ENCODE measurements around the gene COL5A2. TPM values are rescaled to one million over a fixed set of nuclear protein-coding genes. Genes with fewer than 3 reads are reported as not detected.

The COL5A2 gene
- polyA plus RNA-seq, 4 donors: 145 to 164 (median 157) TPM

- DNase-seq (ENCODE audit: low read depth in 4 of 4, low spot score in 3 of 4): no peak
Observed at GRCh38 chr2:189013031-189013430, 166.5 kb downstream of the COL5A2 start.

GRCh38 chr2:189012351-189012750 is 167.2 kb downstream of the COL5A2 start:
- DNase-seq (ENCODE audit: low read depth in 4 of 4, low spot score in 3 of 4): no peak

- DNase-seq (ENCODE audit: low read depth in 4 of 4, low spot score in 3 of 4): no peak
Observed at GRCh38 chr2:189010536-189010935, 169.0 kb downstream of the COL5A2 start.

GRCh38 chr2:189008555-189009262 is 170.9 kb downstream of the COL5A2 start:
- DNase-seq (ENCODE audit: low read depth in 4 of 4, low spot score in 3 of 4): no peak

- DNase-seq (ENCODE audit: low read depth in 4 of 4, low spot score in 3 of 4): no peak
Observed at GRCh38 chr2:189002079-189002478, 177.5 kb downstream of the COL5A2 start.

- DNase-seq (ENCODE audit: low read depth in 4 of 4, low spot score in 3 of 4): no peak
Observed at GRCh38 chr2:189000221-189000620, 179.3 kb downstream of the COL5A2 start.

- DNase-seq (ENCODE audit: low read depth in 4 of 4, low spot score in 3 of 4): no peak
Observed at GRCh38 chr2:188997263-188997662, 182.3 kb downstream of the COL5A2 start.

- DNase-seq (ENCODE audit: low read depth in 4 of 4, low spot score in 3 of 4): no peak
Observed at GRCh38 chr2:188993247-188993646, 186.3 kb downstream of the COL5A2 start.

- DNase-seq (ENCODE audit: low read depth in 4 of 4, low spot score in 3 of 4): no peak
Observed at GRCh38 chr2:188986839-188987238, 192.7 kb downstream of the COL5A2 start.

GRCh38 chr2:188984680-188985079 is 194.9 kb downstream of the COL5A2 start:
- DNase-seq (ENCODE audit: low read depth in 4 of 4, low spot score in 3 of 4): no peak

- DNase-seq (ENCODE audit: low read depth in 4 of 4, low spot score in 3 of 4): no peak
Observed at GRCh38 chr2:188984065-188984491, 195.5 kb downstream of the COL5A2 start.

- no peak for DNase-seq (ENCODE audit: low read depth in 4 of 4, low spot score in 3 of 4)
Observed at GRCh38 chr2:188983427-188984064, 196.0 kb downstream of the COL5A2 start.

Other genes starting within 250 kb of the COL5A2 start
- gene COL3A1, start 205.4 kb downstream of the COL5A2 start, polyA plus RNA-seq (ENCODE audit: insufficient read length in 4 of 4): 1,000 to 10,000 TPM; 1,258 to 1,421 (median 1,330) TPM

Data from right renal pelvis (tissue), 4 donors.